Mucosa of descending colon (tissue), 3 donors: Measurements from ENCODE around the gene NDUFA7. TPM values are rescaled to one million over a fixed set of nuclear protein-coding genes. Genes with fewer than 3 reads are reported as not detected.
"Not testable (repeated sequence)": the region's sequence is repeated elsewhere in the genome, so short reads cannot be mapped to it uniquely, and the experiment has no call there.

Experiments
- ATAC-seq: fragments of 200-7000 bp; cut with Tn5 transposase; one replicate; pipeline ENCODE4 v1.9.1; 2020; ENCODE audit warnings: mild to moderate bottlenecking, moderate library complexity
- DNase-seq, 3 donors: peaks; one replicate each; pipeline ENCODE4 v3.0.0-alpha.2; 2020
- H3K36me3 ChIP-seq: fragments of 200-600 bp; one replicate; pipeline ENCODE4 v1.8.0; 2021; ENCODE audit warnings: low read depth, mild to moderate bottlenecking
- H3K4me1 ChIP-seq: fragments of 200-600 bp; one replicate; pipeline ENCODE4 v1.8.0; 2021; ENCODE audit warnings: low read depth, mild to moderate bottlenecking
- H3K4me3 ChIP-seq: fragments of 200-600 bp; one replicate; pipeline ENCODE4 v1.8.0; 2021; ENCODE audit warnings: mild to moderate bottlenecking
- H3K9me3 ChIP-seq: fragments of 200-600 bp; one replicate; pipeline ENCODE4 v1.8.0; 2021; ENCODE audit warnings: mild to moderate bottlenecking
- intact Hi-C, 2 donors: fragments of 100-400 bp; cut with DNase I in 1 of 2; cut with micrococcal nuclease in 1 of 2; formaldehyde crosslinking; loops; one replicate each; pipeline versions ENCODE4 v1.11.0 to v1.11.1; 2022; cut with DNase I, micrococcal nuclease
- total RNA-seq, 3 donors: library from RNA; stranded (reverse); fragmentation: NEBNext Ultra II Directional in 2 of 3; extraction: Animal tissue kit (Norgen Biotek cat#: 25700) in 2 of 3; gene quantifications; one replicate each; pipeline versions ENCODE4 v1.2.1 to v1.2.4, GENCODE V29; 2021 to 2023
- TF ChIP-seq, protein P1 (sequence below): fragments of 200-600 bp; IDR thresholded peaks from one replicate; pipeline ENCODE4 v1.8.0; 2022; ENCODE audit warnings: antibody characterized with exemption, mild to moderate bottlenecking
- donor health status: DM: no; HTN: no; CAD: no; lungs with moderate emphysema.
- donor health status: DM: no; HTN: no; CAD: no.
- donor health status: DM: no; HTN: yes; CAD: no.

Gene NDUFA7
- total RNA-seq, 3 donors from 2014 or later, result 35.3 to 65.9 (median 35.5) TPM

DNA sequence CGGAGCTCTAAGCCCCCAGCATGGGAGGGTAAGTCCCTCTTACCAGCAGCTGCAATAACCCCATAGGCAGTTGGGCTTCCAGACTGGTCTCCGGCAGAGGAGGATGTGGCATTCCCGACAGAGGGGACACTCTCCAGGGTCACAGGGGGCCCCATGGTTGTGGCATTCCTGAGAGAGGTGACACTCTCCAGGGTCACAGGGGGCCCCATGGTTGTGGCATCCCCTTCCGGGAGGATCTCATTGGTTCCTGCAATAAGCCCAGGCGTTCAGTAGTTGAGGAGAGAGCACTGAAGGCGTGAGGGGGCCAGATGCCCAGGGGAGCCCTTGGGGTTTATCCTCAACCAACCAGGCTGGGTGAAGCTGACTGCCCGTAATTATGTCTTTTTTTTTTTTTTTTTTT lies 18.4 kb downstream of the NDUFA7 start:
- no peaks in the 10 kb centered on the region for H3K36me3 ChIP-seq
- peaks cover 17% of the 10 kb centered on the region for H3K4me1 ChIP-seq
- TF ChIP-seq, protein P1, sequence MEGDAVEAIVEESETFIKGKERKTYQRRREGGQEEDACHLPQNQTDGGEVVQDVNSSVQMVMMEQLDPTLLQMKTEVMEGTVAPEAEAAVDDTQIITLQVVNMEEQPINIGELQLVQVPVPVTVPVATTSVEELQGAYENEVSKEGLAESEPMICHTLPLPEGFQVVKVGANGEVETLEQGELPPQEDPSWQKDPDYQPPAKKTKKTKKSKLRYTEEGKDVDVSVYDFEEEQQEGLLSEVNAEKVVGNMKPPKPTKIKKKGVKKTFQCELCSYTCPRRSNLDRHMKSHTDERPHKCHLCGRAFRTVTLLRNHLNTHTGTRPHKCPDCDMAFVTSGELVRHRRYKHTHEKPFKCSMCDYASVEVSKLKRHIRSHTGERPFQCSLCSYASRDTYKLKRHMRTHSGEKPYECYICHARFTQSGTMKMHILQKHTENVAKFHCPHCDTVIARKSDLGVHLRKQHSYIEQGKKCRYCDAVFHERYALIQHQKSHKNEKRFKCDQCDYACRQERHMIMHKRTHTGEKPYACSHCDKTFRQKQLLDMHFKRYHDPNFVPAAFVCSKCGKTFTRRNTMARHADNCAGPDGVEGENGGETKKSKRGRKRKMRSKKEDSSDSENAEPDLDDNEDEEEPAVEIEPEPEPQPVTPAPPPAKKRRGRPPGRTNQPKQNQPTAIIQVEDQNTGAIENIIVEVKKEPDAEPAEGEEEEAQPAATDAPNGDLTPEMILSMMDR, result no peak
- intact Hi-C loops, result no loop called here
- H3K4me3 ChIP-seq, result no peak overlapping the region
- DNase-seq, result peak in 1 of 3 donors; percentile 12
- ATAC-seq, result no peak
- H3K9me3 ChIP-seq, result no peaks in the 10 kb centered on the region

DNA sequence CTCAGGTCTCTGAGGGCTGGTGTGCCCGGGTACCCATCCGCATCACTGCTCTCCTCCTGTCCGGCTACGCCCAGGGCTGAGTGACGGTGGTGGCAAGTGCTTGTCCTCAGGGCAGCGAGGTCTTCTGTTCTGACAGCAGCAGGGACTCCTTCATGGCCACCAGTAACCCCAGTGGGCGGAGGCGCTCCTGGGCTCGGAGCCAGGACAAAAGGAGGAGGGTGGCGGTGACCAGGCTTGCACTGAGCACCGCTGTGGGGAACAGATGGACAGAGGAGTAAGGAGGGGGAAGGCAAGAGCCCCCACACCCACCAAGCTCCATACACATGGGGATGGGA lies 18.9 kb downstream of the NDUFA7 start:
- TF ChIP-seq, protein P1, result no peak
- peaks cover 16% of the 10 kb centered on the region for H3K4me1 ChIP-seq
- intact Hi-C loops, result no loop called here
- no peaks in the 10 kb centered on the region for H3K36me3 ChIP-seq
- ATAC-seq, result peak; percentile 16
- DNase-seq, result peak in 2 of 3 donors; percentile 52 to 62
- H3K9me3 ChIP-seq, result no peaks in the 10 kb centered on the region
- no peak overlapping the region for H3K4me3 ChIP-seq

DNA sequence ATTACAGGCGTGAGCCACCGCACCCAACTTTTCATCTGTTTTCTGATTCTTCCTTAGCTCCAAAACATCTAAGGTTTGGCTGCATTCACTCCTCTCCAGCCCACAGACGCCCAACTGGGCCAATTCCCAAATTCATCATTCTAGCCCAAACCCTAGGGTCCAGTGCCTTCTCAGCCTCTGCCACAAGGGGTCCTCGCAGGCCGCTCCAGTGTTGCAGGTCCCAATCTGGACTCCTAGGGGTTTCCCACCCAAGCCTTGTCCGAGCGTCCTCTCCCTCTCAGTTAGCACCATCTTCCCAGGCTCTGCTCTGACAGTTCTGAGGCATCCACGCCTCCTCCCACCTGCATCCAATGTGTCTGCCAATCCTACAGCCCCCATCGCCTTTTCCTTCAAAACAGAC lies 29.8 kb downstream of the NDUFA7 start:
- intact Hi-C loops, H3K9me3 ChIP-seq, H3K36me3 ChIP-seq, H3K4me1 ChIP-seq, DNase-seq, H3K4me3 ChIP-seq: not testable (repeated sequence)
- ATAC-seq, result peak; percentile 58

DNA sequence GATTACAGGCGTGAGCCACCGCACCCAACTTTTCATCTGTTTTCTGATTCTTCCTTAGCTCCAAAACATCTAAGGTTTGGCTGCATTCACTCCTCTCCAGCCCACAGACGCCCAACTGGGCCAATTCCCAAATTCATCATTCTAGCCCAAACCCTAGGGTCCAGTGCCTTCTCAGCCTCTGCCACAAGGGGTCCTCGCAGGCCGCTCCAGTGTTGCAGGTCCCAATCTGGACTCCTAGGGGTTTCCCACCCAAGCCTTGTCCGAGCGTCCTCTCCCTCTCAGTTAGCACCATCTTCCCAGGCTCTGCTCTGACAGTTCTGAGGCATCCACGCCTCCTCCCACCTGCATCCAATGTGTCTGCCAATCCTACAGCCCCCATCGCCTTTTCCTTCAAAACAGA lies 44.7 kb downstream of the NDUFA7 start:
- H3K9me3 ChIP-seq, H3K36me3 ChIP-seq, H3K4me1 ChIP-seq, intact Hi-C loops, H3K4me3 ChIP-seq, DNase-seq: not testable (repeated sequence)
- ATAC-seq, result peak; percentile 72

DNA sequence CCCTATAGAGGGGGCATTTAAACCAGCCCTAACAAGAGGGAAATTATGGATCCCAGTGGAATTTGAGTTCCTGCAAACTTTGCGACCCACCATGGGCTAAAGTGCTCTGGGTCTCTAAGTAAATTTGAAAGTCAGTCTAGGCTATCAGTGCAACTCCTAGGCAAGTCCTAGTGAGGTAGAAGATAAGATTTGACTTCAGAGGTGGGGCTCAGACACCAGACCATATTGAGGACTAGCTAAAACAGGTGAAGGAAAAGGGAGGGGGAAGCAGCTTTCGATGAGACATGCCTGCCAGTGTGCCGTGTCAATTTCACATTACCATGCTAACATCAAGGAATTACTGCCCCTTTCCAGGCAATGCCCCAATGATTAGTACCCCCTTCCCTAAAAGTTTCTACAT lies 51.5 kb downstream of the NDUFA7 start:
- DNase-seq (no peak), ATAC-seq (no peak)
- H3K4me3 ChIP-seq, result no peak overlapping the region
- TF ChIP-seq, protein P1, result no peak
- H3K4me1 ChIP-seq, result peaks cover 4% of the 10 kb centered on the region
- no peaks in the 10 kb centered on the region for H3K36me3 ChIP-seq
- H3K9me3 ChIP-seq, result no peaks in the 10 kb centered on the region
- intact Hi-C loops, result no loop called here

DNA sequence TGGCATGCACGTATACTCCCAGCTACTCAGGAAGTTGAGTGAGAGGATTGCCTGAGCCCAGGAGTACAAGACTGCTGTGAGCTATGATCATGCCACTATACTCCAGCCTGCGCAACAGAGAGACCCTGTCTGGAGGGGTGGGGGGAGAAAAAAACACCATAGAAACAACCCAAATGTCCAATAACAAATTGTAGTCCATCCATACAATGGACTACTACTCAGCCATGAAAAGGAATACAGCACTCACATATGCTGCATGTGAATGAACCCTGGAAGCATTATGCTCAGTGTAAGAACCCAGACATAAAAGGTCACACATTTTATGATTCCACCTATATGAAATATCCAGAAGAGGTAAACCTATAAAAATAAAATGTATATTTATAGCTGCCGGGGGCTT lies 55.3 kb downstream of the NDUFA7 start:
- no peak overlapping the region for H3K4me3 ChIP-seq
- no peaks in the 10 kb centered on the region for H3K9me3 ChIP-seq
- TF ChIP-seq, protein P1, result no peak
- ATAC-seq (no peak), DNase-seq (no peak)
- H3K36me3 ChIP-seq, result no peaks in the 10 kb centered on the region
- intact Hi-C loops, result no loop called here
- peaks cover 4% of the 10 kb centered on the region for H3K4me1 ChIP-seq

DNA sequence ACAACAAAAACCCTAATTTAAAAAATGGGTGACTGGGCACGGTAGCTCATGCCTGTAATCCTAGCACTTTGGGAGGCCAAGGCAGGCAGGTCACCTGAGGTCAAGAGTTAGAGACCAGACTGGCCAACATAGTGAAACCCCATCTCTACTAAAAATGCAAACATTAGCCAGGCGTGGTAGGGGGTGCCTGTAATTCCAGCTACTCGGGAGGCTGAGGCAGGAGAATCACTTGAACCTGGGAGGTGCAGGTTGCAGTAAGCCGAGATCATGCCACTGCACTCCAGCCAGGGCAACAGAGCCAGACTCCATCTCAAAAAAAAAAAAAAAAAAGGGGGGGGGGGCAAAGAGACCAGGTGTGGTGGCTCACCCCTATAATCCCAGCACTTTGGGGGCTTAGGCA lies 56.9 kb downstream of the NDUFA7 start:
- peak in 1 of 3 donors; percentile 3 for DNase-seq
- H3K4me1 ChIP-seq, H3K4me3 ChIP-seq, H3K9me3 ChIP-seq, H3K36me3 ChIP-seq, intact Hi-C loops, ATAC-seq: not testable (repeated sequence)
